SH-SY5Y (cell line): ENCODE results near the gene SPAG17.

ENCODE experiments used
- GATA2 ChIP-seq: IDR thresholded peaks from 2 replicates; pipeline ENCODE4 v1.6.1; 2011; ENCODE audit warnings: mild to moderate bottlenecking, low read depth, low read length
- GATA3 ChIP-seq: IDR thresholded peaks from 2 replicates; pipeline ENCODE4 v1.6.1; 2011; ENCODE audit warnings: low read depth, mild to moderate bottlenecking, low read length, moderate library complexity

DNA sequence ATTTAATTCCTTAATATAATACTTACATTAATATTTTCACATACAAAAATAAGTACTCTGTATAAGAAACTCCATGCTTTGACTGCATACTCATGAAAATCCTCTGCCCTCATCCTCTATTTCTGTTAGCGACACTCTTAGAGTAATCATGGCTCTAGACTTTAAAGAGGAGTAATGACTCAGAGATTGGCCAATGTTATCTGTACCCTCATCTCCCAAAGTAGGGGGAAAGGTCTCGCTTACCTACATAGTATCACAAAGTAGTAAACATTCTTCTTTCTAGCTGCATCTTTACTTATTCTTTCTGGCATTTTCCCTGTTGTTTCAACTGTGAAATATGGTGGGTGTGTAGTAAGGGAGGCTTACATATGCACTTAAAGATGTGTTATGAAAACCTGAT lies 29.8 kb upstream of the SPAG17 start:
- no peak for TF ChIP-seq GATA2
- no peak for TF ChIP-seq GATA3
